Measurements from ENCODE around the gene MKNK2. TPM values are rescaled to one million over a fixed set of nuclear protein-coding genes. Genes with fewer than 3 reads are reported as not detected.
A peak's percentile ranks its signal among the peaks of the same experiment; 100 is the strongest.

MKNK2 gene
- total and polyA plus RNA-seq, 10 of the 15 experiments (the other 5 are each of a cell fraction or from before 2014, with no cell fraction given) = 9.6 to 365 (median 69.9) TPM

GRCh38 chr19:2084993-2085720 is 34.1 kb upstream of the MKNK2 start (continued):
- TF ChIP-seq E4F1 (IDR thresholded peaks at IDR 0.05; ENCODE audit: borderline replicate concordance, partially characterized antibody) = no peak
- TF ChIP-seq NFYA (IDR thresholded peaks at IDR 0.05; ENCODE audit: borderline replicate concordance, low read depth, low read length) = no peak
- TF ChIP-seq RELA (IDR thresholded peaks at IDR 0.05; ENCODE audit: borderline replicate concordance, partially characterized antibody) = peak; percentile 83
- TF ChIP-seq POU2F2 (IDR thresholded peaks at IDR 0.05; ENCODE audit: borderline replicate concordance, low read depth, low read length) = peak; percentile 95
- no peak for TF ChIP-seq NR2C2 (IDR thresholded peaks at IDR 0.05; ENCODE audit: borderline replicate concordance, control insufficient read depth, insufficient read length, low read depth)
- TF ChIP-seq MLLT1 (IDR thresholded peaks at IDR 0.05) = peak; percentile 93
- peak; percentile 99 for TF ChIP-seq RUNX3 (IDR thresholded peaks at IDR 0.05; ENCODE audit: low read length)
- TF ChIP-seq EP300 (IDR thresholded peaks at IDR 0.05; ENCODE audit: borderline replicate concordance in 1 of 2, control insufficient read depth in 1 of 2, low read depth in 2 of 2, low read length in 2 of 2) = peak; percentile 92 to 99
- TF ChIP-seq SREBF1 (IDR thresholded peaks at IDR 0.05; ENCODE audit: low read length) = no peak
- TF ChIP-seq EGR1 (IDR thresholded peaks at IDR 0.05; ENCODE audit: borderline replicate concordance in 1 of 2, low read depth in 2 of 2, low read length in 2 of 2) = peak in 1 of 2 experiments; percentile 76; a peak in 2 of 3 replicates
- peak; percentile 97 for TF ChIP-seq IKZF1 (conservative IDR thresholded peaks at IDR 0.05)
- no peak for TF ChIP-seq ZNF622 (IDR thresholded peaks at IDR 0.05)
- TF ChIP-seq SMARCA5 (IDR thresholded peaks at IDR 0.05) = peak; percentile 95
- TF ChIP-seq JUND (IDR thresholded peaks at IDR 0.05; ENCODE audit: low read depth, low read length) = no peak
- no peak for TF ChIP-seq ZNF592 (IDR thresholded peaks at IDR 0.05)
- peak; percentile 94 for TF ChIP-seq BCL11A (IDR thresholded peaks at IDR 0.05; ENCODE audit: low read depth, low read length)
- TF ChIP-seq FOS (IDR thresholded peaks at IDR 0.05; ENCODE audit: borderline replicate concordance, extremely low read depth, insufficient read length) = no peak
- peak; percentile 93 for TF ChIP-seq CREM (IDR thresholded peaks at IDR 0.05; ENCODE audit: low read depth)
- peak; percentile 93 for TF ChIP-seq POLR2A (IDR thresholded peaks at IDR 0.05; ENCODE audit: low read depth, low read length)
- peak; percentile 85 for TF ChIP-seq ZNF217 (IDR thresholded peaks at IDR 0.05)
- no peak for TF ChIP-seq TCF7 (IDR thresholded peaks at IDR 0.05; ENCODE audit: borderline replicate concordance)
- TF ChIP-seq HDAC6 (IDR thresholded peaks at IDR 0.05; ENCODE audit: unreplicated experiment) = no peak
- TF ChIP-seq CHD4 (IDR thresholded peaks at IDR 0.05) = no peak
